ENCODE results near the gene HSD17B11. TPM values are rescaled to one million over a fixed set of nuclear protein-coding genes. Genes with fewer than 3 reads are reported as not detected.

The HSD17B11 gene
- total and polyA plus RNA-seq, 12 donors = 34.1 to 202 (median 96.1) TPM

GRCh38 chr4:87286970-87287369 is 104.0 kb downstream of the HSD17B11 start:
- Histone ChIP-seq H3K27me3 (no peaks in the 10 kb centered on the region), H3K27ac (no peak overlapping the region), H3K4me3 (no peak overlapping the region), H3K9me3 (replicated peaks in 1 of 3) (no peaks in the 10 kb centered on the region), H3K4me1 (replicated peaks in 1 of 2) (no peaks in the 10 kb centered on the region), H3K36me3 (replicated peaks in 1 of 2) (no peaks in the 10 kb centered on the region)
- intact Hi-C loops (cut with DNase I) = no loop called here
- TF ChIP-seq CTCF (IDR thresholded peaks at IDR 0.05) = no peak
- no peak for TF ChIP-seq POLR2A (IDR thresholded peaks at IDR 0.05)
- whole genome bisulfite sequencing, 4 donors = 92 to 100% (median 96%) methylated on average over 1 of the region's 1 CpG
- DNase-seq = no peak

Small RNA genes lying within 50 kb of the gene (microRNA-seq; reads per million reads assigned to microRNA genes)
- gene MIR5705 = 0 reads per million in 3 donors

Small RNA genes lying within 50 kb of the gene (small RNA-seq; reads per million reads assigned to genes)
- gene MIR5705 (0 reads per million in 2 donors), gene RN7SL681P (0 reads per million in 2 donors)

Other genes starting within 250 kb of the HSD17B11 start
- 10 to 100 TPM in 4 of 9 donors, 1 to 10 TPM in 5; 6.1 to 14.8 (median 9.8) TPM for gene KLHL8, start 170.6 kb downstream of the HSD17B11 start, total RNA-seq
- gene KLHL8, start 170.6 kb downstream of the HSD17B11 start, polyA plus RNA-seq = 10 to 100 TPM in 1 of 3 donors, 1 to 10 TPM in 2; 2.1 to 10.4 (median 4.0) TPM
- gene HSD17B13, start 68.3 kb downstream of the HSD17B11 start, total RNA-seq = under 1 TPM in 7 of 9 donors, not detected in 2; 0.14 to 0.88 (median 0.32) TPM
- gene HSD17B13, start 68.3 kb downstream of the HSD17B11 start, polyA plus RNA-seq = under 1 TPM; 0.16 to 0.55 (median 0.47) TPM
- 10 to 100 TPM; 16.9 to 62.1 (median 38.0) TPM for gene NUDT9, start 31.4 kb upstream of the HSD17B11 start, total RNA-seq
- 10 to 100 TPM; 62.3 to 95.2 (median 85.6) TPM for gene NUDT9, start 31.4 kb upstream of the HSD17B11 start, polyA plus RNA-seq
- gene SPARCL1, start 138.2 kb upstream of the HSD17B11 start, total RNA-seq = 100 to 1,000 TPM in 6 of 9 donors, 10 to 100 TPM in 3; 36.9 to 201 (median 136) TPM
- 100 to 1,000 TPM in 1 of 3 donors, 10 to 100 TPM in 2; 57.6 to 143 (median 87.3) TPM for gene SPARCL1, start 138.2 kb upstream of the HSD17B11 start, polyA plus RNA-seq
- gene DSPP, start 217.3 kb upstream of the HSD17B11 start, total RNA-seq = under 1 TPM in 1 of 9 donors, not detected in 8; 0.06 TPM
- not detected for gene DSPP, start 217.3 kb upstream of the HSD17B11 start, polyA plus RNA-seq